HG03520 (cell line): Measurements from ENCODE around the gene CD9.
"Not testable (repeated sequence)": the region's sequence is repeated elsewhere in the genome, so short reads cannot be mapped to it uniquely, and the experiment has no call there.

Experiments used
- ATAC-seq: cut with Tn5 transposase; IDR thresholded peaks from one replicate; pipeline ENCODE4 v1.9.1; 2021; ENCODE audit warnings: mild to moderate bottlenecking, moderate library complexity; ENCODE audit not compliant: unreplicated experiment

The CD9 gene

GRCh38 chr12:6200256-6201212 is at the start of gene CD9:
CD9 (plus strand) TSS chr12:6200400; CDS start chr12:6200500, 100 bp downstream.
- ATAC-seq = no peak

- no peak for ATAC-seq
Measured at GRCh38 chr12:6154730-6155459, 45.3 kb upstream of the CD9 start.

GRCh38 chr12:6157482-6157881 is 42.7 kb upstream of the CD9 start:
- no peak for ATAC-seq

GRCh38 chr12:6158255-6158654 is 41.9 kb upstream of the CD9 start:
- no peak for ATAC-seq

- ATAC-seq = no peak
Measured at GRCh38 chr12:6158749-6159148, 41.5 kb upstream of the CD9 start.

GRCh38 chr12:6159166-6160011 is 40.8 kb upstream of the CD9 start:
- not testable (repeated sequence) for ATAC-seq

- ATAC-seq = not testable (repeated sequence)
Measured at GRCh38 chr12:6160049-6160649, 40.1 kb upstream of the CD9 start.

GRCh38 chr12:6161124-6161882 is 38.9 kb upstream of the CD9 start:
- ATAC-seq = no peak

- no peak for ATAC-seq
Measured at GRCh38 chr12:6163416-6164060, 36.7 kb upstream of the CD9 start.

- ATAC-seq = no peak
Measured at GRCh38 chr12:6165395-6165794, 34.8 kb upstream of the CD9 start.

- no peak for ATAC-seq
Measured at GRCh38 chr12:6166808-6167207, 33.4 kb upstream of the CD9 start.

GRCh38 chr12:6167327-6168280 is 32.6 kb upstream of the CD9 start:
- ATAC-seq = peak; percentile 86

GRCh38 chr12:6171409-6172015 is 28.7 kb upstream of the CD9 start:
- ATAC-seq = no peak

- no peak for ATAC-seq
Measured at GRCh38 chr12:6172086-6172485, 28.1 kb upstream of the CD9 start.

- no peak for ATAC-seq
Measured at GRCh38 chr12:6172862-6173261, 27.3 kb upstream of the CD9 start.

- no peak for ATAC-seq
Measured at GRCh38 chr12:6177642-6178358, 22.4 kb upstream of the CD9 start.
